ENCODE measurements around the gene TTC31. TPM values are rescaled to one million over a fixed set of nuclear protein-coding genes. Genes with fewer than 3 reads are reported as not detected.

Gene TTC31
- total RNA-seq, 1 experiment from 2014 or later, result 26.2 TPM

DNA sequence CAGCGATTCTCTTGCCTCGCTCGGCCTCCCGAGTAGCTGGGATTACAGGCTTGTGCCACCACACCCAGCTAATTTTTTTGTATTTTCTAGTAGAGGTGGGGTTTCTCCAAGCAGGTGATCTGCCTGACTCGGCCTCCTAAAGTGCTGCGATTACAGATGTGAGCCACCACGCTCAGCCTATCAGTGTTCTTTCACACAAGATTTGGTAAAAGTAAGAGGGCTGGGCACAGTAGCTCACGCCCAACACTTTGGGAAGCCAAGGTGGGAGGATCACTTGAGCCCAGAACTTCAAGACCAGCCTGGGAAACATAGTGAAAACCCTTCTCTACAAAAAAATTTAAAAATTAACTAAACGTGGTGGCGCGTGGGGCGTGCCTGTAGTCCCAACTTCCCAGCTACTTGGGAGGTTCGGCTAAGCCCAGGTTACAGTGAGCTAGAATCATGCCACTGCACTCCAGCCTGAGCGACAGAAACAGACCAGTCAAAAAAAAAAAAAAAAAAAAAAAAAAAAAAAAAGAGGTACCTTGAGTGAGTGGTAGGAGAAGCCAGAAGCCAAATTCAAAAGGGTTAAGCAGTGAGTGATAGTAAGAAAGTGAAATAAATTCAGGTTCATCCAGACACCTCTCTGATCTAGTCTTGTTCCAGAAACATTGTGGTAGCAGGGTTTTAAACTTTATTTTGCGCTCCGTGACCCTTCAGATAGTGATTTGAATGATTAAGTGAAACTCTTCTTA, 11.4 kb upstream of the TTC31 start:
- Mint-ChIP-seq H3K27ac (ENCODE audit: unreplicated experiment) (peak overlapping the region; percentile 97), H3K9me3 (ENCODE audit: low read depth, unreplicated experiment) (no peaks in the 10 kb centered on the region), H3K4me1 (ENCODE audit: low read depth, unreplicated experiment) (peaks cover 10% of the 10 kb centered on the region), H3K27me3 (ENCODE audit: unreplicated experiment) (no peaks in the 10 kb centered on the region), H3K4me3 (ENCODE audit: low read depth, unreplicated experiment) (peak overlapping the region; percentile 91), H3K36me3 (ENCODE audit: insufficient read depth, unreplicated experiment) (peaks cover 47% of the 10 kb centered on the region)
- intact Hi-C loops (cut with micrococcal nuclease; ENCODE audit: unreplicated experiment), result no loop called here
- CTCF ChIA-PET, result interaction anchor here (0.6 to 0.7 kb wide), 2 partner anchors 29 to 114 kb away, joined by 3 read pairs; no protein-coding TSS in a partner anchor
- no TSS peak for BruUV-seq (replicated peaks)
- no peak for DNase-seq
- TF ChIP-seq, protein P1, sequence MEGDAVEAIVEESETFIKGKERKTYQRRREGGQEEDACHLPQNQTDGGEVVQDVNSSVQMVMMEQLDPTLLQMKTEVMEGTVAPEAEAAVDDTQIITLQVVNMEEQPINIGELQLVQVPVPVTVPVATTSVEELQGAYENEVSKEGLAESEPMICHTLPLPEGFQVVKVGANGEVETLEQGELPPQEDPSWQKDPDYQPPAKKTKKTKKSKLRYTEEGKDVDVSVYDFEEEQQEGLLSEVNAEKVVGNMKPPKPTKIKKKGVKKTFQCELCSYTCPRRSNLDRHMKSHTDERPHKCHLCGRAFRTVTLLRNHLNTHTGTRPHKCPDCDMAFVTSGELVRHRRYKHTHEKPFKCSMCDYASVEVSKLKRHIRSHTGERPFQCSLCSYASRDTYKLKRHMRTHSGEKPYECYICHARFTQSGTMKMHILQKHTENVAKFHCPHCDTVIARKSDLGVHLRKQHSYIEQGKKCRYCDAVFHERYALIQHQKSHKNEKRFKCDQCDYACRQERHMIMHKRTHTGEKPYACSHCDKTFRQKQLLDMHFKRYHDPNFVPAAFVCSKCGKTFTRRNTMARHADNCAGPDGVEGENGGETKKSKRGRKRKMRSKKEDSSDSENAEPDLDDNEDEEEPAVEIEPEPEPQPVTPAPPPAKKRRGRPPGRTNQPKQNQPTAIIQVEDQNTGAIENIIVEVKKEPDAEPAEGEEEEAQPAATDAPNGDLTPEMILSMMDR (IDR thresholded peaks at IDR 0.05; ENCODE audit: unreplicated experiment), result no peak

DNA sequence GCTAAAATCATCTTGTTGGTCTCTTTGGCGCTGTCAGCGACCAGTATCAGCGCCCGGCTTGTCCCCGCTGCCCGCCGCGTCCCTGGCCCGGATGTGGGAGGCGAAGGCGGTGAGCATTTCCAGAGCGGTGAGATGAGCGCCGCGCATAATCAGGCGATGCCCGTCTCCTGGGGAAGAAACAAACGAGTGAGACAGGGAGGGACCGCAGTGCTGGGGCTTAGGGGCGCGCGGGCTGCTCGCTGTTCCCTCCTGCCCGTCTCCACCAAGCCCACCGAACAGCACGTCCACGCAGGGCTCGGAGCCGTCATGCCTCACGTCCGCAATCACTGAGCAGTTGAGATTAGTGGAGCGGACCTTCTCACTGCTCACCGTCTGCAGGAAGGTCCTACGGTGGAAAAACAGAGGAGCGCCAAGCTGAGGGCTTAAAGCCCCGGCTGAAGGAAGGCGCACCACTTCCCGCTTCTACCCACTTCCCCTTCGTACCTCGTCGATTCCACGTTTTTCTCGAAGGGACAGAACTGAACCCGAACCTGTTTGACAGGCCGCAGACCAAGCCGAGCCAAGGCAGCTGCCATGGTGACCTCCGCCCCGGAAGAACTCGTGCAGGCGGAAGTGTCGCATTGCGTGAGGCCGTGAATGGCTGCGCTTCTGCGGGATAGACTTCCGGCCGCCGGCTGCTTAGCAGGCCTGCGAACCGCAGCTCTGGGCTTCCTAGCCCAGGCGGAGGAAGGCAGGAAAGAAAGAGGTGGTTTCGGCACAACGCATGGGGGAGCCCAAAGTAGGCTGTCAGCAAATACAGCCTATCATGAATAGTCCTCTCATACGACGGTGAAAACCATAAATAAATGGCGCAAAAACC, 10.6 kb upstream of the TTC31 start, which contains the start of gene MRPL53:
Gene MRPL53, minus strand, starts transcription at position 595 of the 859 bp plus-strand sequence. Its CDS starts 20 bp downstream, at position 575.
- H3K9me3 Mint-ChIP-seq (ENCODE audit: low read depth, unreplicated experiment), result no peaks in the 10 kb centered on the region
- H3K36me3 Mint-ChIP-seq (ENCODE audit: insufficient read depth, unreplicated experiment), result peaks cover 47% of the 10 kb centered on the region
- peaks cover 10% of the 10 kb centered on the region for H3K4me1 Mint-ChIP-seq (ENCODE audit: low read depth, unreplicated experiment)
- intact Hi-C loops (cut with micrococcal nuclease; ENCODE audit: unreplicated experiment), result no loop called here
- peak; percentile 96 for DNase-seq
- BruUV-seq (replicated peaks), result TSS peak; percentile 91
- CTCF ChIA-PET, result interaction anchor here (0.7 to 1.3 kb wide), 2 partner anchors 9 to 19 kb away, joined by 6 read pairs; no protein-coding TSS in a partner anchor
- H3K27me3 Mint-ChIP-seq (ENCODE audit: unreplicated experiment), result no peaks in the 10 kb centered on the region
- TF ChIP-seq, protein P1 (IDR thresholded peaks at IDR 0.05; ENCODE audit: unreplicated experiment), result no peak
- H3K27ac Mint-ChIP-seq (ENCODE audit: unreplicated experiment), result peak within 1 kb of the TSS; percentile 97
- peak within 1 kb of the TSS; percentile 91 for H3K4me3 Mint-ChIP-seq (ENCODE audit: low read depth, unreplicated experiment)

DNA sequence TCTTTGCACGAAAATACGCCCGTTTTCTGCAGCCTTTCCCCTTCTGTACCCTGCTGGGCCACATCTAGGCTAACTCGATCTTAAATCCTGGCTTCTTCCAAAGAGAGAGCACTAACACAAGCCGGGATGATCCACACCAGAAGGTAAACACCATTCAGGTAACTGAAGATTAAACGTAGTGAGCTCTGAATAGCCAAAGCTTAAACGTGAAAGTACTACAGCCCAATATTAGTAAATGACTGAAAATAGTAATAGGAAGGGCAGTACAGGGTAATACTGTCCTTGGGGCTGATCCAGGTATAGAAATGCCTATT, 10.0 kb upstream of the TTC31 start:
- intact Hi-C loops (cut with micrococcal nuclease; ENCODE audit: unreplicated experiment), result no loop called here
- CTCF ChIA-PET, result interaction anchor here (0.7 to 1.3 kb wide), 2 partner anchors 9 to 19 kb away, joined by 6 read pairs; no protein-coding TSS in a partner anchor
- TF ChIP-seq, protein P1 (IDR thresholded peaks at IDR 0.05; ENCODE audit: unreplicated experiment), result no peak
- peak overlapping the region; percentile 97 for H3K27ac Mint-ChIP-seq (ENCODE audit: unreplicated experiment)
- no peak for DNase-seq
- H3K36me3 Mint-ChIP-seq (ENCODE audit: insufficient read depth, unreplicated experiment), result peaks cover 47% of the 10 kb centered on the region
- H3K9me3 Mint-ChIP-seq (ENCODE audit: low read depth, unreplicated experiment), result no peaks in the 10 kb centered on the region
- H3K4me3 Mint-ChIP-seq (ENCODE audit: low read depth, unreplicated experiment), result peak overlapping the region; percentile 91
- peaks cover 10% of the 10 kb centered on the region for H3K4me1 Mint-ChIP-seq (ENCODE audit: low read depth, unreplicated experiment)
- H3K27me3 Mint-ChIP-seq (ENCODE audit: unreplicated experiment), result no peaks in the 10 kb centered on the region
- TSS peak; percentile 91 for BruUV-seq (replicated peaks)

DNA sequence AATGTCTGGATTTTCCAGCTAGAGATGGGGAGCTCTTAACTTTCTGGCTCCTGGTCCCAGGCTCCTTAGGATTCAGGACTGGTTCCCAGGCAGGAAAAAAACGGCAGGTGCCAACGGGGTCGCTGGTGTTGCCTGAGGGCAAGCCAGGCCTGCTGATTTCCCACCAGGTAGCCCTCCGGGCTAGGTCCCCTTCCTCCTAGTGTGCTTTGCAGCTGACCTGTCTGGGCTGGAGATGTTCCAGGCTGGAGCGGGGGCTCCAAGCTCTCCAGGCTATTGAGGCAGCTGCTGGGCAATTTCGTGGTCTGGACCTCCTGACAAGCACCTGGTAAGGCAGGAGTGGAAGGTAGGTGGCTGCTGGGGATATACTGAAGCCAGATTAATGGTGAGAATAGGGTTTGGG, 8.4 kb upstream of the TTC31 start:
- no peak for DNase-seq
- TF ChIP-seq, protein P1 (IDR thresholded peaks at IDR 0.05; ENCODE audit: unreplicated experiment), result no peak
- Mint-ChIP-seq H3K4me1 (ENCODE audit: low read depth, unreplicated experiment) (peaks cover 10% of the 10 kb centered on the region), H3K4me3 (ENCODE audit: low read depth, unreplicated experiment) (no peak overlapping the region), H3K9me3 (ENCODE audit: low read depth, unreplicated experiment) (no peaks in the 10 kb centered on the region), H3K36me3 (ENCODE audit: insufficient read depth, unreplicated experiment) (peaks cover 53% of the 10 kb centered on the region), H3K27me3 (ENCODE audit: unreplicated experiment) (no peaks in the 10 kb centered on the region), H3K27ac (ENCODE audit: unreplicated experiment) (no peak overlapping the region)
- no TSS peak for BruUV-seq (replicated peaks)
- intact Hi-C loops (cut with micrococcal nuclease; ENCODE audit: unreplicated experiment), result no loop called here
- CTCF ChIA-PET, result no interaction called here

Data from Calu3 (cell line).